T-cell (primary cell): Measurements from ENCODE around the gene REEP2. TPM values are rescaled to one million over a fixed set of nuclear protein-coding genes. Genes with fewer than 3 reads are reported as not detected.

Experiments used
- ATAC-seq, 4 experiments: fragments of 200-7000 bp in 3 of 4; fragments of 150-1000 bp in 1 of 4; cut with Tn5 transposase; replicated peaks in 1 of 4; 1 replicate in 3 of 4; 2 replicates in 1 of 4; pipeline ENCODE4 v1.10.0; 2021; ENCODE audit warnings: moderate library complexity in 3 of 4, mild to moderate bottlenecking in 2 of 4, moderate number of reproducible peaks in 1 of 4
- CTCF ChIA-PET, 2 donors: fragments of 300-600 bp; sonication (Branson Sonifier 250); formaldehyde crosslinking; loops; one replicate each; lab custom pipeline; 2022; ENCODE audit warnings: antibody characterized with exemption in 2 of 2; lab: Charles Lee
- POLR2A ChIA-PET, 2 donors: fragments of 300-600 bp; sonication (Branson Sonifier 250); formaldehyde crosslinking; loops; one replicate each; lab custom pipeline; 2022; ENCODE audit warnings: antibody characterized with exemption in 2 of 2; lab: Charles Lee
- DNase-seq, 35 experiments: peaks; one replicate each; pipeline versions ENCODE4 v3.0.0 to v3.0.0-alpha.2; 2013 to 2023
- H3K27ac ChIP-seq: one replicate; pipeline ENCODE4 v1.5.1; 2013; ENCODE audit warnings: low read length
- H3K27me3 ChIP-seq, 2 experiments: replicated peaks in 1 of 2; 1 replicate in 1 of 2; 2 replicates in 1 of 2; pipeline versions ENCODE4 v1.6.1 to v1.7.0; 2013; ENCODE audit warnings: low read length in 1 of 2, mixed read lengths in 1 of 2; ENCODE audit not compliant: control insufficient read depth in 2 of 2, insufficient read depth in 2 of 2; ENCODE audit errors: extremely low read depth in 1 of 2
- H3K36me3 ChIP-seq, 2 donors: 1 replicate in 1 of 2; 2 replicates in 1 of 2; pipeline versions ENCODE4 v1.6.1 to v1.7.0; 2013; ENCODE audit warnings: low read length in 1 of 2; ENCODE audit not compliant: control insufficient read depth in 2 of 2, insufficient read depth in 1 of 2; ENCODE audit errors: extremely low read depth in 1 of 2
- H3K4me1 ChIP-seq, 2 experiments: 1 replicate in 1 of 2; 2 replicates in 1 of 2; pipeline versions ENCODE4 v1.6.1 to v1.7.0; 2013; ENCODE audit warnings: low read length in 2 of 2, mixed read lengths in 1 of 2; ENCODE audit not compliant: insufficient read depth in 2 of 2, control insufficient read depth in 1 of 2; ENCODE audit errors: extremely low read depth in 1 of 2
- H3K4me3 ChIP-seq, 2 donors: 1 replicate in 1 of 2; 2 replicates in 1 of 2; pipeline versions ENCODE4 v1.5.1 to v1.7.0; 2013; ENCODE audit warnings: mild to moderate bottlenecking in 2 of 2, low read length in 1 of 2, moderate library complexity in 1 of 2; ENCODE audit not compliant: control insufficient read depth in 1 of 2; ENCODE audit errors: extremely low read depth in 1 of 2
- H3K9me3 ChIP-seq: 2 replicates; pipeline ENCODE4 v1.7.0; 2013
- H3K27ac Mint-ChIP-seq, 2 donors: one replicate each; pipeline ENCODE4 v1.8.0; 2020 to 2021; ENCODE audit warnings: mild to moderate bottlenecking in 2 of 2, mixed read lengths in 2 of 2
- H3K27me3 Mint-ChIP-seq, 2 donors: one replicate each; pipeline ENCODE4 v1.8.0; 2021 to 2022; ENCODE audit warnings: mixed read lengths in 2 of 2
- H3K36me3 Mint-ChIP-seq: one replicate; pipeline ENCODE4 v1.8.0; 2021; ENCODE audit warnings: mixed read lengths
- H3K4me1 Mint-ChIP-seq, 3 donors: one replicate each; pipeline ENCODE4 v1.8.0; 2020 to 2022; ENCODE audit warnings: mixed read lengths in 3 of 3, mild to moderate bottlenecking in 1 of 3
- H3K4me3 Mint-ChIP-seq, 3 donors: one replicate each; pipeline ENCODE4 v1.8.0; 2020 to 2022; ENCODE audit warnings: mild to moderate bottlenecking in 3 of 3, mixed read lengths in 3 of 3, moderate library complexity in 3 of 3
- H3K9me3 Mint-ChIP-seq, 3 donors: one replicate each; pipeline ENCODE4 v1.8.0; 2020 to 2022; ENCODE audit warnings: mixed read lengths in 3 of 3
- WGBS: methylation state at CpG from one replicate; pipeline ENCODE4 v1.1.5; 2013; ENCODE audit warnings: missing lambda C conversion rate; ENCODE audit not compliant: insufficient coverage; 5-methylcytosine and 5-hydroxymethylcytosine counted together
- total RNA-seq, 35 experiments: library from RNA in 6 of 35; stranded (reverse) in 6 of 35; fragments of 120-200 nt in 1 of 35; gene quantifications; one replicate each; pipeline versions ENCODE4 v1.2.1 to v1.2.4 and lab custom pipeline; 2013 to 2026

Gene REEP2
- total RNA-seq, 5 donors from 2014 or later (not counting 1 experiment from before 2014, with no cell fraction given): 0.18 to 0.61 (median 0.42) TPM

GRCh38 chr5:138464008-138464387, 25.1 kb downstream of the REEP2 start:
- peak overlapping the region; percentile 88 to 90 for H3K27ac Mint-ChIP-seq
- Histone ChIP-seq H3K27ac (peak overlapping the region; percentile 99), H3K27me3 (peaks cover 0 to 6% of the 10 kb centered on the region in 2 experiments), H3K36me3 (peaks cover 0 to 3% of the 10 kb centered on the region in 2 donors), H3K4me1 (peaks cover 27 to 62% of the 10 kb centered on the region in 2 experiments), H3K4me3 (peak overlapping the region; percentile 88 to 96), H3K9me3 (no peaks in the 10 kb centered on the region)
- peaks cover 47 to 53% (median 49%) of the 10 kb centered on the region in 3 donors for H3K4me1 Mint-ChIP-seq
- POLR2A ChIA-PET: interaction anchor here (0.6 to 1.9 kb wide), 2 partner anchors 29 to 79 kb away, joined by 11 to 12 read pairs; partner anchors contain the start of gene ETF1 (in 1 of the 2)
- H3K36me3 Mint-ChIP-seq: peaks cover 9% of the 10 kb centered on the region
- peak overlapping the region; percentile 82 to 88 (median 83) for H3K4me3 Mint-ChIP-seq
- no peaks in the 10 kb centered on the region for H3K9me3 Mint-ChIP-seq
- ATAC-seq (peak; percentile 60 to 65 (median 62)), DNase-seq (peak; percentile 87 to 98 (median 91))
- no peaks in the 10 kb centered on the region for H3K27me3 Mint-ChIP-seq
- WGBS: 0% methylated on average over 22 of the region's 34 CpGs
- CTCF ChIA-PET: interaction anchor here (0.5 to 2.7 kb wide), 7 partner anchors 8 to 112 kb away, joined by 3 to 19 read pairs (median 5); partner anchors contain the start of genes KDM3B (in 1 of the 2) and REEP2 (in 1 of the 2)

GRCh38 chr5:138464388-138465260, 25.8 kb downstream of the REEP2 start:
- H3K27ac ChIP-seq: peak overlapping the region; percentile 99
- CTCF ChIA-PET: interaction anchor here (0.5 to 2.6 kb wide), 14 partner anchors 9 to 848 kb away, joined by 3 to 19 read pairs (median 4); partner anchors contain the start of genes BRD8 (in 1 of the 2), ETF1 (in 1 of the 2), KDM3B (in 1 of the 2) and REEP2 (in 1 of the 2)
- peak; percentile 74 to 76 (median 74) for ATAC-seq
- Mint-ChIP-seq H3K27me3 (no peaks in the 10 kb centered on the region), H3K27ac (peak overlapping the region; percentile 85 to 90), H3K4me1 (peaks cover 40 to 47% (median 42%) of the 10 kb centered on the region in 3 donors), H3K4me3 (peak overlapping the region; percentile 82 to 88 (median 83)), H3K36me3 (peaks cover 9% of the 10 kb centered on the region), H3K9me3 (no peaks in the 10 kb centered on the region)
- H3K27me3 ChIP-seq: peaks cover 0 to 6% of the 10 kb centered on the region in 2 experiments
- H3K4me1 ChIP-seq: peaks cover 22 to 56% of the 10 kb centered on the region in 2 experiments
- H3K36me3 ChIP-seq: peaks cover 0 to 3% of the 10 kb centered on the region in 2 donors
- WGBS: 0% methylated on average over 55 of the region's 64 CpGs
- POLR2A ChIA-PET: interaction anchor here (0.5 to 1.9 kb wide), 6 partner anchors 28 to 248 kb away, joined by 3 to 12 read pairs (median 4); partner anchors contain the start of gene ETF1 (in 2 of the 2)
- DNase-seq: peak; percentile 82 to 98 (median 93)
- H3K9me3 ChIP-seq: no peaks in the 10 kb centered on the region
- peak overlapping the region; percentile 88 to 96 for H3K4me3 ChIP-seq

GRCh38 chr5:138465261-138466124, 26.6 kb downstream of the REEP2 start, which contains the start of gene EGR1:
TSS of gene EGR1 (plus strand) at chr5:138465479. CDS start at chr5:138465762, 283 bp downstream.
- Mint-ChIP-seq H3K9me3 (no peaks in the 10 kb centered on the region), H3K36me3 (peaks cover 9% of the 10 kb centered on the region), H3K4me3 (peak within 1 kb of the TSS; percentile 82 to 88 (median 83)), H3K4me1 (peaks cover 32 to 38% (median 35%) of the 10 kb centered on the region in 3 donors), H3K27ac (peak within 1 kb of the TSS; percentile 85 to 90), H3K27me3 (no peaks in the 10 kb centered on the region)
- Histone ChIP-seq H3K27me3 (peaks cover 0 to 6% of the 10 kb centered on the region in 2 experiments), H3K27ac (peak within 1 kb of the TSS; percentile 99), H3K4me3 (peak within 1 kb of the TSS; percentile 88 to 96), H3K4me1 (peaks cover 13 to 47% of the 10 kb centered on the region in 2 experiments), H3K9me3 (no peaks in the 10 kb centered on the region), H3K36me3 (peaks cover 0 to 3% of the 10 kb centered on the region in 2 donors)
- ChIA-PET CTCF (interaction anchor here (0.6 to 2.6 kb wide), 16 partner anchors 10 to 1300 kb away, joined by 3 to 19 read pairs (median 4); partner anchors contain the start of genes BRD8 (in 1 of the 2), ETF1 (in 1 of the 2), KDM3B (in 1 of the 2) and REEP2 (in 1 of the 2)), POLR2A (interaction anchor here (0.5 to 1.9 kb wide), 10 partner anchors 17 to 248 kb away, joined by 3 to 12 read pairs (median 5); partner anchors contain the start of gene ETF1 (in 2 of the 2))
- WGBS: under 1% methylated on average over 85 of the region's 85 CpGs
- peak; percentile 88 to 97 (median 92) for DNase-seq
- ATAC-seq: peak; percentile 71 to 73 (median 72)

- H3K9me3 ChIP-seq: no peaks in the 10 kb centered on the region
- CTCF ChIA-PET: interaction anchor here (0.6 to 1.9 kb wide), 9 partner anchors 17 to 1299 kb away, joined by 3 to 10 read pairs (median 3); partner anchors contain the start of gene ETF1 (in 1 of the 2)
- peaks cover 26 to 30% (median 28%) of the 10 kb centered on the region in 3 donors for H3K4me1 Mint-ChIP-seq
- H3K9me3 Mint-ChIP-seq: no peaks in the 10 kb centered on the region
- DNase-seq: peak in 3 of 35 experiments; percentile 19 to 48 (median 30)
- no peak for ATAC-seq
- peaks cover 13 to 44% of the 10 kb centered on the region in 2 experiments for H3K4me1 ChIP-seq
- peak overlapping the region; percentile 88 to 96 for H3K4me3 ChIP-seq
- peaks cover 0 to 6% of the 10 kb centered on the region in 2 experiments for H3K27me3 ChIP-seq
- POLR2A ChIA-PET: interaction anchor here (0.5 to 1.4 kb wide), 6 partner anchors 18 to 109 kb away, joined by 4 to 11 read pairs (median 7); no protein-coding TSS in a partner anchor
- H3K27ac ChIP-seq: peak overlapping the region; percentile 4
- peaks cover 9% of the 10 kb centered on the region for H3K36me3 Mint-ChIP-seq
- 30% methylated on average over 32 of the region's 39 CpGs for WGBS
- H3K4me3 Mint-ChIP-seq: peak overlapping the region; percentile 82 to 88 (median 83)
- no peaks in the 10 kb centered on the region for H3K27me3 Mint-ChIP-seq
- peak overlapping the region in 1 of 2 donors; percentile 64 for H3K27ac Mint-ChIP-seq
- peaks cover 0 to 3% of the 10 kb centered on the region in 2 donors for H3K36me3 ChIP-seq
These were observed 27.5 kb downstream of the REEP2 start for GRCh38 chr5:138466125-138466899.
